GM12801 (cell line): ENCODE results near the gene STIM1.

ENCODE experiments used
- TF ChIP-seq, protein P1 (sequence below): IDR thresholded peaks from one replicate; pipeline ENCODE4 v1.5.1; 2011; ENCODE audit warnings: control low read depth; ENCODE audit not compliant: insufficient read length; ENCODE audit errors: extremely low read depth

STIM1 gene

DNA sequence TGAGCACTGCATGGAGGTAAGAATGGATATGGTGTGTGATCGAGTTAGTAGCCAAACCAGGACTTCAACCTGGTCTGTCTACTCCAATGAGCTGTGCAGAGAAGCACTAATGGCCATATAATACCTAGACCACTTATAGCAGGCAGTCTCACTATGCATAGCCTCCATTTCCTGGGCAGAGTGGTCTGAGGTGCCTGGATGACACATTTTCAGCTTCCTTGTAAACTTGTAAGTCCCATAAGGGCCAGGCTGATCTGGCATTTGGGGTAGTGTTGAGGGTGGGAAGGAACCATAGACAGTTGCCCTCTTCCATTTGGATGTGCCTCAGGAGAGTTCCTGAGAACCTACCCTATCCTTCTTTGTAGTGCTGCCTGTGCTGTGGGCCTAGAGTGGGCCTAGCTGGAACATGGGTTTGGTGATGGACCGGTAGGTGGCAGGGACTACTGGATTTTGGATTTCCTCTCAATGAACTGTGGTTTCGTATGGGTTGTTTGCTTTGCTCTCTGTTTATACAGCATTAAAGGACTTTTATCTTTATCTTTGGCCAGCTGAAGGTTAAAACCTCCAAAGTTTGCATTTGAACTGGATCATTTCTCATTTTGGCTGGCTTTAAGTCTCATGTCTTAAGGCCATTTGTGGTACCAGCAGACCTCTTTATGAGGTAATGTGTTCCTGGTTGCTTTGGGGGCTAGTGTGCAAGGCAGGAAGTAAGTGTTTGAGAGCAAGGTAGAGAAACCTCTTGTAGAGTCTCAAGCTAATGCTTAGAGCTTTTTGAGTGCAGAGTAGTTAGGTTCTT lies 86.9 kb downstream of the STIM1 start:
- TF ChIP-seq, protein P1, sequence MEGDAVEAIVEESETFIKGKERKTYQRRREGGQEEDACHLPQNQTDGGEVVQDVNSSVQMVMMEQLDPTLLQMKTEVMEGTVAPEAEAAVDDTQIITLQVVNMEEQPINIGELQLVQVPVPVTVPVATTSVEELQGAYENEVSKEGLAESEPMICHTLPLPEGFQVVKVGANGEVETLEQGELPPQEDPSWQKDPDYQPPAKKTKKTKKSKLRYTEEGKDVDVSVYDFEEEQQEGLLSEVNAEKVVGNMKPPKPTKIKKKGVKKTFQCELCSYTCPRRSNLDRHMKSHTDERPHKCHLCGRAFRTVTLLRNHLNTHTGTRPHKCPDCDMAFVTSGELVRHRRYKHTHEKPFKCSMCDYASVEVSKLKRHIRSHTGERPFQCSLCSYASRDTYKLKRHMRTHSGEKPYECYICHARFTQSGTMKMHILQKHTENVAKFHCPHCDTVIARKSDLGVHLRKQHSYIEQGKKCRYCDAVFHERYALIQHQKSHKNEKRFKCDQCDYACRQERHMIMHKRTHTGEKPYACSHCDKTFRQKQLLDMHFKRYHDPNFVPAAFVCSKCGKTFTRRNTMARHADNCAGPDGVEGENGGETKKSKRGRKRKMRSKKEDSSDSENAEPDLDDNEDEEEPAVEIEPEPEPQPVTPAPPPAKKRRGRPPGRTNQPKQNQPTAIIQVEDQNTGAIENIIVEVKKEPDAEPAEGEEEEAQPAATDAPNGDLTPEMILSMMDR, result no peak

- TF ChIP-seq, protein P1, result no peak
These were observed 87.6 kb downstream of the STIM1 start for GRCh38 chr11:3942956-3943497.

DNA sequence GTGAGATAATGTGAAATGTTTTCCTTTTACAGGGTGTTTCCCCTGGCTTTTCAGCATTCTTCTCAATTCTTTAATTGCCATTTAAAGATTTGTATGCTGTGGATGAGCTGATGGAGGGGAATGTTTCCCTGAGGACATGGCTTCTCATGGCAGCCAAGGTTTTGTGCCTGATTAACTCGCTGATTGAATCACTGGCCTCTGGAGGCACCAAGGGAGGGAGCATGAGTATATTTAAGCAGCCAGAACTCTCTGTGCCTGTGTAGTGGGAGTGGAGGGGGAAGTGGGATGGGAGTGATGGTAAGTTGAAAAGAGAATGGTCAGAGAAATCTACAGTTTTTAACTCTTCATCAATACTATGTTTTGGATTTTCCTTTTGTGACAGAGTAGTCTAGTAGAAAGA lies 88.7 kb downstream of the STIM1 start:
- TF ChIP-seq, protein P1, result no peak

DNA sequence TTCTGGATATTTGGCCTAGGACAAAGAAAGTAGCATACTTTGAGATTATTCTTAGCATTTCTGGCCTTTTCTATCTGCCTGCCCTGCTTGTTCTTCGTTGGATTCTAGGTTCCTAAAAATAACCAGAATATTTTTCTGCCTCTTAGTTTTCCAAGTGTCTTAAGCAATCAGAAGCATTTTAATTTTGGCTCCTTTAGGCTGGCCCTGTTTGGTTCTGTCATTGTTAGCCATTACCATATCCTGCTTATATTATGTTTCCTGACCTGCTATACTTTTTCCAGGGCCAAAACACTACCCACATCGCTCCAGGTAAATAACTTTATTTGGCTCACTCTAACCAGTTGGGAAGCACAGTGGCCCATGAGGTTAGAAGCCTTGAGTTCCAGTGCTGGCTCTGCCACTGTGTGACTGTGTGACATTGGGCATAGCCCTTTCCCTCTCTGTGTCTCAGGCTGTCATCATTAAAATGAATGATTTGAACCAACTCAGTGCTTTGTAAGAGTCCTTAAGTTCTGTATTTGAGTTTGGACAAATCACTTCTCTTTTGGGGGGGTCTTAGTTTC lies 91.1 kb downstream of the STIM1 start:
- TF ChIP-seq, protein P1, result no peak

DNA sequence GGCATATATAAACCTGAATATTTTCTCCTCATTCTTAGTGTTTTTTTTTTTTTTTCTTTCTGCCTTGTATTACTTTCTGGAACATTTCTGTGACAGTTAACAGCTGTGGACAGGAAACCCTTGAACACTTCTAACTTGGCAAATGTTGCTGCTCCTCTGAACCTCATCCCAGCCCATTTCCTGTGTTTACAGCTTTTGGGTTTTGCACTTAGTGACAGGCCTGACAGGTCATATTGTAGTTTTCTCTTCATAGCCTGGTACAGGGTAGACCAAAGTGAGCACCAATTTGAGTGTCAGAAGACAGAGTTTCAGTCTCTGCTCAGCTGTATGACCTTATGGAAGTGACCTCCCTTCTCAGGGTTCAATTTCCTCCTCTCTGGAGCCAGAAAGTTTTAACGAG lies 91.6 kb downstream of the STIM1 start:
- TF ChIP-seq, protein P1, result no peak

- TF ChIP-seq, protein P1, result no peak
These were observed 93.7 kb downstream of the STIM1 start for GRCh38 chr11:3949125-3949524.

- TF ChIP-seq, protein P1, result no peak
These were observed 95.7 kb downstream of the STIM1 start for GRCh38 chr11:3950996-3951660.
